Activated CD4-positive, alpha-beta memory T cell treated with anti-CD3 and anti-CD28 coated beads, Interleukin-2, amount 10 ng/mL, durations not matched to agents 7 days and 5 days (primary cell): ENCODE measurements around the gene FOXN4. TPM values are rescaled to one million over a fixed set of nuclear protein-coding genes. Genes with fewer than 3 reads are reported as not detected.

Source experiments
- CTCF ChIA-PET: fragments of 350-600 bp; sonication (Branson Sonifier 250); formaldehyde crosslinking; loops from one replicate; lab custom pipeline; 2021; ENCODE audit warnings: antibody characterized with exemption, inconsistent platforms; lab: Charles Lee
- POLR2A ChIA-PET: fragments of 350-600 bp; sonication (Branson Sonifier 250); formaldehyde crosslinking; loops from one replicate; lab custom pipeline; 2021; ENCODE audit warnings: antibody characterized with exemption; lab: Charles Lee
- DNase-seq: peaks from one replicate; pipeline ENCODE4 v3.0.0-alpha.2; 2020
- H3K27ac Mint-ChIP-seq: one replicate; pipeline ENCODE4 v1.8.0; 2021; ENCODE audit warnings: mild to moderate bottlenecking, mixed read lengths
- H3K27me3 Mint-ChIP-seq: one replicate; pipeline ENCODE4 v1.8.0; 2021; ENCODE audit warnings: mixed read lengths
- H3K36me3 Mint-ChIP-seq: one replicate; pipeline ENCODE4 v1.8.0; 2021; ENCODE audit warnings: low read depth, mixed read lengths
- H3K4me1 Mint-ChIP-seq: one replicate; pipeline ENCODE4 v1.8.0; 2021; ENCODE audit warnings: mixed read lengths
- H3K4me3 Mint-ChIP-seq: one replicate; pipeline ENCODE4 v1.8.0; 2021; ENCODE audit warnings: mild to moderate bottlenecking, mixed read lengths
- H3K9me3 Mint-ChIP-seq: one replicate; pipeline ENCODE4 v1.8.0; 2021; ENCODE audit warnings: mixed read lengths
- total RNA-seq, 2 experiments: library from RNA; stranded (reverse); gene quantifications; one replicate each; pipeline ENCODE4 v1.2.3, GENCODE V29; 2021

FOXN4 gene
- total RNA-seq, 2 experiments from 2014 or later: not detected

- CTCF ChIA-PET: no interaction called here
Measured at GRCh38 chr12:109287181-109287580, 21.9 kb downstream of the FOXN4 start.

GRCh38 chr12:109286652-109287051 is 22.4 kb downstream of the FOXN4 start:
- POLR2A ChIA-PET: no interaction called here
- DNase-seq: no peak
- Mint-ChIP-seq H3K27ac (no peak overlapping the region), H3K27me3 (no peaks in the 10 kb centered on the region), H3K4me3 (no peak overlapping the region), H3K9me3 (no peaks in the 10 kb centered on the region), H3K4me1 (no peaks in the 10 kb centered on the region), H3K36me3 (no peaks in the 10 kb centered on the region)
- CTCF ChIA-PET: no interaction called here

More at GRCh38 chr12:109287181-109287580, 21.9 kb downstream of the FOXN4 start:
- POLR2A ChIA-PET: no interaction called here
- no peak for DNase-seq
- H3K4me1 Mint-ChIP-seq: no peaks in the 10 kb centered on the region
- H3K36me3 Mint-ChIP-seq: no peaks in the 10 kb centered on the region
- H3K9me3 Mint-ChIP-seq: no peaks in the 10 kb centered on the region
- no peaks in the 10 kb centered on the region for H3K27me3 Mint-ChIP-seq
- no peak overlapping the region for H3K27ac Mint-ChIP-seq
- no peak overlapping the region for H3K4me3 Mint-ChIP-seq

- CTCF ChIA-PET: no interaction called here
- Mint-ChIP-seq H3K4me3 (no peak overlapping the region), H3K9me3 (no peaks in the 10 kb centered on the region), H3K27ac (no peak overlapping the region), H3K4me1 (no peaks in the 10 kb centered on the region), H3K27me3 (no peaks in the 10 kb centered on the region), H3K36me3 (no peaks in the 10 kb centered on the region)
- no peak for DNase-seq
- POLR2A ChIA-PET: no interaction called here
Measured at GRCh38 chr12:109286252-109286651, 22.8 kb downstream of the FOXN4 start.

GRCh38 chr12:109284392-109284791 is 24.7 kb downstream of the FOXN4 start:
- CTCF ChIA-PET: no interaction called here
- no peaks in the 10 kb centered on the region for H3K9me3 Mint-ChIP-seq
- H3K4me1 Mint-ChIP-seq: no peaks in the 10 kb centered on the region
- no peak overlapping the region for H3K27ac Mint-ChIP-seq
- H3K36me3 Mint-ChIP-seq: no peaks in the 10 kb centered on the region
- no peak for DNase-seq
- no peak overlapping the region for H3K4me3 Mint-ChIP-seq
- H3K27me3 Mint-ChIP-seq: no peaks in the 10 kb centered on the region
- POLR2A ChIA-PET: no interaction called here

- no peaks in the 10 kb centered on the region for H3K9me3 Mint-ChIP-seq
- no peak overlapping the region for H3K27ac Mint-ChIP-seq
- POLR2A ChIA-PET: no interaction called here
- H3K4me3 Mint-ChIP-seq: no peak overlapping the region
- no peaks in the 10 kb centered on the region for H3K27me3 Mint-ChIP-seq
- CTCF ChIA-PET: no interaction called here
- H3K4me1 Mint-ChIP-seq: peaks cover 2% of the 10 kb centered on the region
- no peaks in the 10 kb centered on the region for H3K36me3 Mint-ChIP-seq
- no peak for DNase-seq
Measured at GRCh38 chr12:109281452-109281851, 27.6 kb downstream of the FOXN4 start.

- Mint-ChIP-seq H3K4me3 (no peak overlapping the region), H3K27me3 (peaks cover 3% of the 10 kb centered on the region), H3K36me3 (no peaks in the 10 kb centered on the region), H3K27ac (no peak overlapping the region), H3K4me1 (peaks cover 2% of the 10 kb centered on the region), H3K9me3 (no peaks in the 10 kb centered on the region)
- CTCF ChIA-PET: no interaction called here
- POLR2A ChIA-PET: no interaction called here
- no peak for DNase-seq
Measured at GRCh38 chr12:109279525-109279924, 29.6 kb downstream of the FOXN4 start.

- CTCF ChIA-PET: no interaction called here
- H3K4me3 Mint-ChIP-seq: no peak overlapping the region
- peaks cover 2% of the 10 kb centered on the region for H3K4me1 Mint-ChIP-seq
Measured at GRCh38 chr12:109278912-109279311, 30.2 kb downstream of the FOXN4 start.

GRCh38 chr12:109277899-109278762 is 31.0 kb downstream of the FOXN4 start:
- H3K4me1 Mint-ChIP-seq: peaks cover 2% of the 10 kb centered on the region
- H3K4me3 Mint-ChIP-seq: no peak overlapping the region
- H3K27ac Mint-ChIP-seq: no peak overlapping the region
- ChIA-PET CTCF (interaction anchor here (0.6 kb wide), 1 partner anchor 671 kb away, joined by 3 read pairs; no protein-coding TSS in a partner anchor), POLR2A (no interaction called here)
- peaks cover 9% of the 10 kb centered on the region for H3K27me3 Mint-ChIP-seq
- no peak for DNase-seq
- no peaks in the 10 kb centered on the region for H3K36me3 Mint-ChIP-seq
- H3K9me3 Mint-ChIP-seq: no peaks in the 10 kb centered on the region

More at GRCh38 chr12:109278912-109279311, 30.2 kb downstream of the FOXN4 start:
- H3K9me3 Mint-ChIP-seq: no peaks in the 10 kb centered on the region
- POLR2A ChIA-PET: no interaction called here
- peaks cover 3% of the 10 kb centered on the region for H3K27me3 Mint-ChIP-seq
- H3K27ac Mint-ChIP-seq: no peak overlapping the region
- no peaks in the 10 kb centered on the region for H3K36me3 Mint-ChIP-seq
- no peak for DNase-seq

- POLR2A ChIA-PET: no interaction called here
- no peak for DNase-seq
- no peak overlapping the region for H3K27ac Mint-ChIP-seq
- H3K27me3 Mint-ChIP-seq: peaks cover 11% of the 10 kb centered on the region
- peaks cover 2% of the 10 kb centered on the region for H3K4me1 Mint-ChIP-seq
- H3K4me3 Mint-ChIP-seq: no peak overlapping the region
- CTCF ChIA-PET: interaction anchor here (0.6 kb wide), 1 partner anchor 670 kb away, joined by 3 read pairs; no protein-coding TSS in a partner anchor
- H3K9me3 Mint-ChIP-seq: no peaks in the 10 kb centered on the region
- H3K36me3 Mint-ChIP-seq: no peaks in the 10 kb centered on the region
Measured at GRCh38 chr12:109277255-109277898, 31.7 kb downstream of the FOXN4 start.

- DNase-seq: no peak
- Mint-ChIP-seq H3K27ac (no peak overlapping the region), H3K36me3 (no peaks in the 10 kb centered on the region), H3K4me1 (peaks cover 2% of the 10 kb centered on the region), H3K9me3 (no peaks in the 10 kb centered on the region), H3K4me3 (no peak overlapping the region), H3K27me3 (peaks cover 11% of the 10 kb centered on the region)
- ChIA-PET CTCF (no interaction called here), POLR2A (no interaction called here)
Measured at GRCh38 chr12:109276160-109276559, 32.9 kb downstream of the FOXN4 start.

- DNase-seq: no peak
- Mint-ChIP-seq H3K27me3 (peaks cover 11% of the 10 kb centered on the region), H3K4me1 (peaks cover 2% of the 10 kb centered on the region), H3K4me3 (no peak overlapping the region), H3K9me3 (no peaks in the 10 kb centered on the region), H3K36me3 (no peaks in the 10 kb centered on the region), H3K27ac (no peak overlapping the region)
- ChIA-PET CTCF (interaction anchor here (1.5 kb wide), 1 partner anchor 11 kb away, joined by 3 read pairs; no protein-coding TSS in a partner anchor), POLR2A (no interaction called here)
Measured at GRCh38 chr12:109275173-109275572, 33.9 kb downstream of the FOXN4 start.

- Mint-ChIP-seq H3K4me3 (no peak overlapping the region), H3K4me1 (peaks cover 2% of the 10 kb centered on the region), H3K27ac (no peak overlapping the region), H3K9me3 (no peaks in the 10 kb centered on the region), H3K36me3 (no peaks in the 10 kb centered on the region), H3K27me3 (peaks cover 11% of the 10 kb centered on the region)
- CTCF ChIA-PET: interaction anchor here (1.5 kb wide), 1 partner anchor 10 kb away, joined by 3 read pairs; no protein-coding TSS in a partner anchor
- POLR2A ChIA-PET: no interaction called here
- DNase-seq: no peak
Measured at GRCh38 chr12:109274381-109274780, 34.7 kb downstream of the FOXN4 start.

GRCh38 chr12:109273354-109273753 is 35.7 kb downstream of the FOXN4 start:
- H3K27me3 Mint-ChIP-seq: peaks cover 11% of the 10 kb centered on the region

More at GRCh38 chr12:109273354-109273753, 35.7 kb downstream of the FOXN4 start:
- Mint-ChIP-seq H3K9me3 (no peaks in the 10 kb centered on the region), H3K27ac (no peak overlapping the region), H3K36me3 (no peaks in the 10 kb centered on the region), H3K4me1 (peaks cover 2% of the 10 kb centered on the region), H3K4me3 (no peak overlapping the region)
- CTCF ChIA-PET: no interaction called here
- no peak for DNase-seq
- POLR2A ChIA-PET: no interaction called here
